NCI-H187 (cell line): ENCODE data around the gene SLC17A9.

ENCODE experiments used
- DNase-seq, 2 experiments: peaks; one replicate each; lab custom pipeline; 2025; lab: John Stamatoyannopoulos, UW

SLC17A9 gene

GRCh38 chr20:62968378-62969178 is 16.1 kb downstream of the SLC17A9 start:
- no peak for DNase-seq

- no peak for DNase-seq
Observed at GRCh38 chr20:62969179-62969760, 16.8 kb downstream of the SLC17A9 start.

GRCh38 chr20:62969939-62970306 is 17.4 kb downstream of the SLC17A9 start:
- DNase-seq = no peak

- DNase-seq = no peak
Observed at GRCh38 chr20:62970307-62971210, 18.1 kb downstream of the SLC17A9 start.

GRCh38 chr20:62971211-62971949 is 18.9 kb downstream of the SLC17A9 start:
- DNase-seq = no peak

- peak; percentile 16 to 47 for DNase-seq
Observed at GRCh38 chr20:62971950-62972844, 19.7 kb downstream of the SLC17A9 start.

GRCh38 chr20:62972845-62973745 is 20.6 kb downstream of the SLC17A9 start:
- no peak for DNase-seq

- no peak for DNase-seq
Observed at GRCh38 chr20:62975251-62975760, 22.8 kb downstream of the SLC17A9 start.

GRCh38 chr20:62975812-62976508 is 23.5 kb downstream of the SLC17A9 start:
- no peak for DNase-seq

GRCh38 chr20:62976886-62977285 is 24.4 kb downstream of the SLC17A9 start:
- no peak for DNase-seq

GRCh38 chr20:62977613-62978560 is 25.4 kb downstream of the SLC17A9 start:
- DNase-seq = no peak

- no peak for DNase-seq
Observed at GRCh38 chr20:62978561-62978943, 26.0 kb downstream of the SLC17A9 start.

GRCh38 chr20:62979310-62979709 is 26.8 kb downstream of the SLC17A9 start:
- no peak for DNase-seq

- DNase-seq = no peak
Observed at GRCh38 chr20:62979876-62980373, 27.4 kb downstream of the SLC17A9 start.

GRCh38 chr20:62980380-62980960 is 28.0 kb downstream of the SLC17A9 start:
- DNase-seq = no peak

GRCh38 chr20:62980970-62981369 is 28.5 kb downstream of the SLC17A9 start:
- DNase-seq = no peak
